OCI-LY3 (cell line): ENCODE measurements around the gene PAK5.

Experiments used
- H2AFZ ChIP-seq: fragments of 200-600, 300-600 bp; shearing (Covaris generic); 2 replicates; pipeline ENCODE4 v1.6.0; 2014; ENCODE audit warnings: antibody characterized with exemption, low read depth, low read length
- H3K27ac ChIP-seq: fragments of 200-600, 300-600 bp; sonication (generic); 2 replicates; pipeline ENCODE4 v1.5.1; 2014; ENCODE audit warnings: mild to moderate bottlenecking, low read length, moderate library complexity, mixed read lengths
- H3K27me3 ChIP-seq: fragments of 200-600, 300-600 bp; sonication (generic); 2 replicates; pipeline ENCODE4 v1.6.1; 2014; ENCODE audit warnings: low read depth, low read length, mixed read lengths
- H3K36me3 ChIP-seq: fragments of 200-600, 300-600 bp; sonication (generic); replicated peaks from 2 replicates; pipeline ENCODE3; 2014; ENCODE audit warnings: low read depth, low read length, mixed read lengths
- H3K4me1 ChIP-seq: fragments of 300-600, 200-600 bp; sonication (generic); 2 replicates; pipeline ENCODE4 v1.6.1; 2014; ENCODE audit warnings: low read length, mixed read lengths
- H3K4me2 ChIP-seq: fragments of 200-600, 300-600 bp; sonication (generic); 2 replicates; pipeline ENCODE4 v1.6.1; 2014; ENCODE audit warnings: low read length, mixed read lengths
- H3K4me3 ChIP-seq: fragments of 300-600, 200-600 bp; sonication (generic); 2 replicates; pipeline ENCODE4 v1.5.1; 2014; ENCODE audit warnings: antibody characterized with exemption, mild to moderate bottlenecking, low read length, moderate library complexity
- H3K79me2 ChIP-seq: fragments of 300-600, 200-600 bp; shearing (Covaris generic); 2 replicates; pipeline ENCODE4 v1.6.1; 2014; ENCODE audit warnings: mild to moderate bottlenecking, low read length, mixed read lengths
- H3K9ac ChIP-seq: fragments of 300-600, 200-600 bp; shearing (Covaris generic); 2 replicates; pipeline ENCODE4 v1.6.0; 2014; ENCODE audit warnings: mild to moderate bottlenecking, low read length, moderate library complexity
- H3K9me3 ChIP-seq: fragments of 200-600, 300-600 bp; shearing (Covaris generic); 2 replicates; pipeline ENCODE4 v1.6.1; 2014; ENCODE audit warnings: low read length, mixed read lengths; ENCODE audit not compliant: insufficient read depth
- H4K20me1 ChIP-seq: fragments of 200-600, 300-600 bp; sonication (generic); 2 replicates; pipeline ENCODE4 v1.6.1; 2016; ENCODE audit warnings: low read length, mixed read lengths; ENCODE audit not compliant: insufficient read depth
- EZH2phosphoT487 ChIP-seq: fragments of 200-600 bp; shearing (Covaris generic); IDR thresholded peaks from 2 replicates; pipeline ENCODE4 v1.6.1; 2018; ENCODE audit warnings: antibody characterized with exemption, mixed run types, low read depth
- TF ChIP-seq, protein P1 (sequence below): fragments of 200-600, 300-600 bp; sonication (generic); IDR thresholded peaks from 2 replicates; pipeline ENCODE4 v1.5.1; 2014; ENCODE audit warnings: antibody characterized with exemption, low read length, low read depth

The PAK5 gene

DNA sequence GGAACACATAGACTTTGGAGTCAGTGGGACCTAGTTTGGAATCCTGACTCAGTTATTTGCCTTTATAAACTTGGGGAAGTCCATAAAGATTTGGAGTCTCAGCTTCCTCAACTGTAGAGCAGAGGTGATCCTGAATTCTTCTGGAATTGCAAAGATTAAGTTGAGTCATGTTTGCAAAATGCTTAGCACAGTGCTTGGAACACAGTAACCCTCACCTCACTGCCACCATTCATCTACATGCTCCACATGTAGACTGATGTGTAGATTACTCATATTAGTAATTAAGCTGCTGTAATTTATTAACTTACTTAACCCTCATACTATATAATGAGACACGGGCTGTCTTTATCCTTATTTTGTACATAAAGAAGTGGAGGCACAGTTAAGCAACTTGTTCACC lies 263.0 kb downstream of the PAK5 start:
- Histone ChIP-seq H3K4me2 (no peak overlapping the region), H3K27ac (no peak overlapping the region), H3K79me2 (no peaks in the 10 kb centered on the region), H3K36me3 (no peaks in the 10 kb centered on the region), H4K20me1 (no peaks in the 10 kb centered on the region), H2AFZ (no peak overlapping the region), H3K9ac (no peak overlapping the region), H3K4me3 (no peak overlapping the region), H3K9me3 (no peaks in the 10 kb centered on the region), H3K27me3 (peaks cover 8% of the 10 kb centered on the region), H3K4me1 (no peaks in the 10 kb centered on the region)
- TF ChIP-seq, protein P1, sequence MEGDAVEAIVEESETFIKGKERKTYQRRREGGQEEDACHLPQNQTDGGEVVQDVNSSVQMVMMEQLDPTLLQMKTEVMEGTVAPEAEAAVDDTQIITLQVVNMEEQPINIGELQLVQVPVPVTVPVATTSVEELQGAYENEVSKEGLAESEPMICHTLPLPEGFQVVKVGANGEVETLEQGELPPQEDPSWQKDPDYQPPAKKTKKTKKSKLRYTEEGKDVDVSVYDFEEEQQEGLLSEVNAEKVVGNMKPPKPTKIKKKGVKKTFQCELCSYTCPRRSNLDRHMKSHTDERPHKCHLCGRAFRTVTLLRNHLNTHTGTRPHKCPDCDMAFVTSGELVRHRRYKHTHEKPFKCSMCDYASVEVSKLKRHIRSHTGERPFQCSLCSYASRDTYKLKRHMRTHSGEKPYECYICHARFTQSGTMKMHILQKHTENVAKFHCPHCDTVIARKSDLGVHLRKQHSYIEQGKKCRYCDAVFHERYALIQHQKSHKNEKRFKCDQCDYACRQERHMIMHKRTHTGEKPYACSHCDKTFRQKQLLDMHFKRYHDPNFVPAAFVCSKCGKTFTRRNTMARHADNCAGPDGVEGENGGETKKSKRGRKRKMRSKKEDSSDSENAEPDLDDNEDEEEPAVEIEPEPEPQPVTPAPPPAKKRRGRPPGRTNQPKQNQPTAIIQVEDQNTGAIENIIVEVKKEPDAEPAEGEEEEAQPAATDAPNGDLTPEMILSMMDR: no peak
- no peak for TF ChIP-seq EZH2phosphoT487

DNA sequence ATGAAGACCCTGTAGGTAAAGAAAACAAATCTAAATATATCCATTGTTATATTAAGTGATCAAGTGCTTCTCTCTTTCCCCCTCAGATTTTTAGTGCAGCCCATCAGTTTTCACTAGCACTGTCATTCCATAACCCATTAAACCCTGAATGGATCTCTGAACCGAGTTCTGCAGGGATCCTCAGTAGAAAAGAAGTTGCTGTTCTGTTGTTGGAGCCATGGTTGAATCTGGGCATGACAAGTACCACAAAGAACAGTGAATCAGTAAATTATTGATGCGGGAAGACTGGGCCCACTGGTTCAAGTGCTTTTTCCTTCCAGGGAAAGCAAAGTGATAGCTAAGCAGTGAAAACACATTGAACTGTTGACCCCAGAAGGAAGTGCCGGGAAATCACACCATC lies 264.1 kb downstream of the PAK5 start:
- no peaks in the 10 kb centered on the region for H3K9me3 ChIP-seq
- H3K9ac ChIP-seq: no peak overlapping the region
- peaks cover 8% of the 10 kb centered on the region for H3K27me3 ChIP-seq
- no peaks in the 10 kb centered on the region for H3K4me1 ChIP-seq
- H2AFZ ChIP-seq: no peak overlapping the region
- H3K36me3 ChIP-seq: no peaks in the 10 kb centered on the region
- no peaks in the 10 kb centered on the region for H3K79me2 ChIP-seq
- no peak overlapping the region for H3K27ac ChIP-seq
- H3K4me3 ChIP-seq: no peak overlapping the region
- no peaks in the 10 kb centered on the region for H4K20me1 ChIP-seq
- no peak overlapping the region for H3K4me2 ChIP-seq
- no peak for TF ChIP-seq EZH2phosphoT487
- TF ChIP-seq, protein P1: no peak

DNA sequence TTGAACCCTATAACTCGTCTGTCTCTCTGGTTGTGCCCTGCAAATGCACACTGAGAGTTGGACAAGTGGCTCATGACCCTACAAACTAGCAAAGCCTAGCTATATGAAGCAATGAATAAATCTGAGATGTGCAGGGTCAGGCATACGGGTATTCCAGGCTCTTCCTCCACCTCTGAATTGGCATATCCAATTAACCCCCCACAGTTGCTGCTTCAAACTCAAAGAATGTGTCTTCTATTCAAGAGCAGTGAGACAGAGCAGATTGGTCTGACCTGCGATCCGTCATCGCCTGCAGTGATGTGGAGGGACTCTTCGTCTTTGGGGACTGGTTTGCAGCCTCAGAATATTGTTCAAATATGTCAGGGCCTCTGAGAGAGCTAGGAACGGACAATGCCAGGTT lies 264.7 kb downstream of the PAK5 start:
- H3K27ac ChIP-seq: no peak overlapping the region
- H3K79me2 ChIP-seq: no peaks in the 10 kb centered on the region
- H3K9ac ChIP-seq: no peak overlapping the region
- no peak overlapping the region for H3K4me2 ChIP-seq
- H3K27me3 ChIP-seq: peaks cover 8% of the 10 kb centered on the region
- no peaks in the 10 kb centered on the region for H3K4me1 ChIP-seq
- no peak overlapping the region for H2AFZ ChIP-seq
- H4K20me1 ChIP-seq: no peaks in the 10 kb centered on the region
- TF ChIP-seq, protein P1: no peak
- TF ChIP-seq EZH2phosphoT487: no peak
- H3K4me3 ChIP-seq: no peak overlapping the region
- no peaks in the 10 kb centered on the region for H3K9me3 ChIP-seq
- H3K36me3 ChIP-seq: no peaks in the 10 kb centered on the region

DNA sequence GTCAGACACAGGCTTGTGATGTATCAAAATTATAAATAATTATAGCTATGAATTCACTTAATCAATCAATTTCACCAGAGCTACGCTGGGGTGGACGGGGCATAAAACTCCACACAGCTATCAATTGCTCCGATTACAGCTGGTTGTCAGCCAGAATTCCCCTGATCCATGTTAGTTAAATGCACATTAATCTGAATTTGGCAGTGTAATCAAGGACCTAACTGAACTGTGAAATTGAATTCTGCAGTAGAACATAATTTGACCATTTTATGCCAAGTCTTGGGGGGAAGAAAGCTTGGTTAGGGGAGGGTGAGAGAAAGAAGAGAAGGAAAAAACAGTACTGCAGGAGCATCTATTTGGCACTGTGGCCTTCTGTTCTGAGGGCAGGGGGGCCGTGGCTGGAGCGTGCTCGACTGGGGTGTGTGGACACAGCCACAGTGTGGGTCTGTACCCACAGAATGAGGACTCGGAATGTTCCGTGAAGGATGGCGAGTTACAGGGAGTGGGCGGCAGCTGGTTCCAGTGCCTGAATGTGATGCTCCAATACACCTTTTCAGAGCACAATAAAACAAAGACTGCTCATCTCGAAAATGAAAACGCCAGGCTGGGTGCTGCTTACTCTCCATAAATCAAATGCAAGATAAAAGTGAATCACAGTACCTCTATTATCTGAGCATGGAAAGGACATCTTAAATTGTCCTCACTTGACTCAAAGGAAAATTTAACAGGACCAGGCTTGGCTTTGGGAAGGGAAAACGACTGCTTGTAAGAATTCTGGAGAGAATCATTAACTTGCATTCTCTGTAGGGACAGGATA lies 265.3 kb downstream of the PAK5 start:
- TF ChIP-seq EZH2phosphoT487: no peak
- TF ChIP-seq, protein P1: no peak
- Histone ChIP-seq H3K36me3 (no peaks in the 10 kb centered on the region), H2AFZ (no peak overlapping the region), H3K79me2 (no peaks in the 10 kb centered on the region), H3K4me1 (no peaks in the 10 kb centered on the region), H3K27ac (no peak overlapping the region), H3K27me3 (peaks cover 8% of the 10 kb centered on the region), H3K9me3 (no peaks in the 10 kb centered on the region), H3K4me3 (no peak overlapping the region), H3K4me2 (no peak overlapping the region), H4K20me1 (no peaks in the 10 kb centered on the region), H3K9ac (no peak overlapping the region)
